GM10266 (cell line): ENCODE measurements around the gene IZUMO1.

ENCODE experiments used
- DNase-seq: peaks from one replicate; pipeline ENCODE4 v3.0.0; 2012; ENCODE audit errors: extremely low spot score
- TF ChIP-seq, protein P1 (sequence below): IDR thresholded peaks from 2 replicates; pipeline ENCODE4 v1.5.1; 2012; ENCODE audit warnings: mild to moderate bottlenecking, low read depth; ENCODE audit not compliant: control insufficient read depth, insufficient read depth; ENCODE audit errors: missing control alignments

IZUMO1 gene

GRCh38 chr19:48739404-48740163, 7.1 kb downstream of the IZUMO1 start:
- no peak for DNase-seq

GRCh38 chr19:48738557-48739403, 7.9 kb downstream of the IZUMO1 start:
- peak; percentile 100 for DNase-seq
- TF ChIP-seq, protein P1, sequence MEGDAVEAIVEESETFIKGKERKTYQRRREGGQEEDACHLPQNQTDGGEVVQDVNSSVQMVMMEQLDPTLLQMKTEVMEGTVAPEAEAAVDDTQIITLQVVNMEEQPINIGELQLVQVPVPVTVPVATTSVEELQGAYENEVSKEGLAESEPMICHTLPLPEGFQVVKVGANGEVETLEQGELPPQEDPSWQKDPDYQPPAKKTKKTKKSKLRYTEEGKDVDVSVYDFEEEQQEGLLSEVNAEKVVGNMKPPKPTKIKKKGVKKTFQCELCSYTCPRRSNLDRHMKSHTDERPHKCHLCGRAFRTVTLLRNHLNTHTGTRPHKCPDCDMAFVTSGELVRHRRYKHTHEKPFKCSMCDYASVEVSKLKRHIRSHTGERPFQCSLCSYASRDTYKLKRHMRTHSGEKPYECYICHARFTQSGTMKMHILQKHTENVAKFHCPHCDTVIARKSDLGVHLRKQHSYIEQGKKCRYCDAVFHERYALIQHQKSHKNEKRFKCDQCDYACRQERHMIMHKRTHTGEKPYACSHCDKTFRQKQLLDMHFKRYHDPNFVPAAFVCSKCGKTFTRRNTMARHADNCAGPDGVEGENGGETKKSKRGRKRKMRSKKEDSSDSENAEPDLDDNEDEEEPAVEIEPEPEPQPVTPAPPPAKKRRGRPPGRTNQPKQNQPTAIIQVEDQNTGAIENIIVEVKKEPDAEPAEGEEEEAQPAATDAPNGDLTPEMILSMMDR: peak; percentile 62

More at GRCh38 chr19:48739404-48740163, 7.1 kb downstream of the IZUMO1 start:
- TF ChIP-seq, protein P1: no peak

DNA sequence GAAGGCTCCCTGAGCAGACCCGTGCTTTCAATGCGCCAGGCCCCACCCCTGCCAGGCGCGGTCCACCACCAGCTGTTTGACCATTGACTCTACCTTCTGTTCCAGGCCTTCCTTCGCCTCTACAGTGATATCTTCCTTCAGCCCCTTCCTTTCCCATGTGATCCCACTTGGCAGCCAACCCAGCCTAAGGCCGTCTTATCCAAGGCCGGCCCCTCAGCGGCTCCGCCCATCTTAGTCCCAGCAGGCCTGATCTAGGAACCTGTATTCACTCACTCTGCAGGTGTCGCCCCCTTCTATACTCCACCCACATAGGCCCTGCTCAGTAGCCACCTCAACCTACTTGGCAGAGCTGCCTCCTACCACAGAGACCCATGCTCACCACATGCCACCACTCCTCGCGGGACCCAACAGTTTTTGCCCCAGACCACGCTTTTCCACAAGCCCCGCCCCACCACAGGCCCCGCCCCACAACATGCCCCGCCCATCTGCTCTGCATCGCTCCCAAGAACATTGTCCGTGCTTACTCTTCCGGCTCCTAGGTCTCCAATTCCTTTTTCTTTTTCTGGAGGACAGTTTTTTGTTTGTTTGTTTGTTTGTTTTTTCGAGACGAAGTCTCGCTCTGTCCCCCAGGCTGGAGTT, 9.2 kb downstream of the IZUMO1 start:
- TF ChIP-seq, protein P1: no peak
- DNase-seq: no peak

DNA sequence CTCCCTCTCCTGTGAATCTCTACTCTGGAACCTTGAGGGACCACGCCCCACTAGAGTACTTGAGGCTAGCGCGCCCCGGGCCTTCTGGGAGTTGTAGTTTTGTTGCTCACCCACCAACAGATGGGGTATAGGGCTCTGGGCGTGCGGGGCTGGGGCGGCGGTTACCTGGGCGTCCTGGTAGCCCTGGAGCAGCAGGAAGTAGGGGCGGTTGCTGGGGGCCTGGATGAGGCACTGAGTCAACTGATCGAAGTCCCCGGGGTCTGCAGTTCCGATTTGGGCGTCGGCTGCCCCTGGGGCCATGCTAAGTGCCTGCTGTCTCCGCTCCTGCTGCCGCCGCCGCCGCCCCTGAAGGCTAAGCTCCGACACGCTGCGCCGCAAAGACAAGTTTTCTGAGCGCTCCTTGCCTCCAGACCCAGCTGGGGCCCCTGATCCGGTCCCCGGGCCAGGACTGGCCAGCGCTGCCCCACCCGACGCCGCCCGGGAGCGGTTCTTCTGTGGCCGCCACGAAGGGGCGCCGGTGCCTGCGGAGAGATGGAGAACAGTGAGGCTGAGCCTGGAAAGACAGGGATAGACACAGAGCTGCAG, 11.6 kb downstream of the IZUMO1 start:
- TF ChIP-seq, protein P1: no peak
- DNase-seq: no peak

- no peak for DNase-seq
- TF ChIP-seq, protein P1: no peak
Observed at GRCh38 chr19:48734625-48735024, 12.1 kb downstream of the IZUMO1 start.

GRCh38 chr19:48731452-48731851, 15.3 kb downstream of the IZUMO1 start:
- TF ChIP-seq, protein P1: no peak

More at GRCh38 chr19:48731452-48731851, 15.3 kb downstream of the IZUMO1 start:
- no peak for DNase-seq
